Skeletal muscle cell (primary cell): Measurements from ENCODE around the gene PLEKHA3.

ENCODE experiments used
- DNase-seq: peaks from one replicate; pipeline ENCODE4 v3.0.0-alpha.2; 2010; ENCODE audit warnings: low read depth
- H3K4me3 ChIP-seq: 2 replicates; pipeline ENCODE4 v1.5.1; 2011; ENCODE audit warnings: low read depth, mild to moderate bottlenecking, control low read depth, low read length, moderate library complexity

Gene PLEKHA3

GRCh38 chr2:178478130-178478438, 2.2 kb upstream of the PLEKHA3 start:
- peak overlapping the region; percentile 86 for H3K4me3 ChIP-seq
- DNase-seq, result peak; percentile 4

GRCh38 chr2:178478439-178479274, 1.6 kb upstream of the PLEKHA3 start, which contains the start of gene FKBP7:
Gene FKBP7 (minus strand): TSS chr2:178478600. CDS start chr2:178478499, 101 bp downstream.
- peak; percentile 45 for DNase-seq
- peak within 1 kb of the TSS; percentile 86 for H3K4me3 ChIP-seq

- DNase-seq, result no peak
- peak overlapping the region; percentile 86 for H3K4me3 ChIP-seq
Measured at GRCh38 chr2:178479275-178479616, 1.0 kb upstream of the PLEKHA3 start.

GRCh38 chr2:178479758-178480226, 465 bp upstream of the PLEKHA3 start:
- H3K4me3 ChIP-seq, result peak overlapping the region; percentile 79
- DNase-seq, result no peak

- H3K4me3 ChIP-seq, result no peak overlapping the region
Measured at GRCh38 chr2:178482437-178482836, 2.2 kb downstream of the PLEKHA3 start.

GRCh38 chr2:178484245-178485041, 4.2 kb downstream of the PLEKHA3 start:
- H3K4me3 ChIP-seq, result no peak overlapping the region
- no peak for DNase-seq

More at GRCh38 chr2:178482437-178482836, 2.2 kb downstream of the PLEKHA3 start:
- no peak for DNase-seq

- DNase-seq, result no peak
- no peak overlapping the region for H3K4me3 ChIP-seq
Measured at GRCh38 chr2:178485356-178485755, 5.1 kb downstream of the PLEKHA3 start.

- no peak for DNase-seq
- no peak overlapping the region for H3K4me3 ChIP-seq
Measured at GRCh38 chr2:178491612-178492011, 11.4 kb downstream of the PLEKHA3 start.

GRCh38 chr2:178496049-178496448, 15.8 kb downstream of the PLEKHA3 start:
- H3K4me3 ChIP-seq, result no peak overlapping the region
- DNase-seq, result no peak

- DNase-seq, result no peak
Measured at GRCh38 chr2:178498137-178498536, 17.9 kb downstream of the PLEKHA3 start.

GRCh38 chr2:178499640-178500039, 19.4 kb downstream of the PLEKHA3 start:
- DNase-seq, result no peak
- no peak overlapping the region for H3K4me3 ChIP-seq

More at GRCh38 chr2:178498137-178498536, 17.9 kb downstream of the PLEKHA3 start:
- no peak overlapping the region for H3K4me3 ChIP-seq

GRCh38 chr2:178502751-178503150, 22.5 kb downstream of the PLEKHA3 start:
- no peak overlapping the region for H3K4me3 ChIP-seq
- no peak for DNase-seq

- no peak overlapping the region for H3K4me3 ChIP-seq
- DNase-seq, result no peak
Measured at GRCh38 chr2:178506101-178506500, 25.8 kb downstream of the PLEKHA3 start.

- H3K4me3 ChIP-seq, result no peak overlapping the region
- DNase-seq, result no peak
Measured at GRCh38 chr2:178506524-178506923, 26.3 kb downstream of the PLEKHA3 start.

GRCh38 chr2:178506949-178507348, 26.7 kb downstream of the PLEKHA3 start:
- H3K4me3 ChIP-seq, result no peak overlapping the region
- DNase-seq, result no peak

GRCh38 chr2:178508646-178509045, 28.4 kb downstream of the PLEKHA3 start:
- H3K4me3 ChIP-seq, result no peak overlapping the region
- DNase-seq, result no peak

- H3K4me3 ChIP-seq, result no peak overlapping the region
- DNase-seq, result no peak
Measured at GRCh38 chr2:178510384-178510783, 30.1 kb downstream of the PLEKHA3 start.

GRCh38 chr2:178512484-178512883, 32.2 kb downstream of the PLEKHA3 start:
- peak; percentile 9 for DNase-seq
- H3K4me3 ChIP-seq, result no peak overlapping the region

GRCh38 chr2:178513876-178514275, 33.6 kb downstream of the PLEKHA3 start:
- H3K4me3 ChIP-seq, result no peak overlapping the region
- peak; percentile 4 for DNase-seq

GRCh38 chr2:178514664-178515063, 34.4 kb downstream of the PLEKHA3 start:
- no peak overlapping the region for H3K4me3 ChIP-seq
- peak; percentile 23 for DNase-seq
